ENCODE results near the gene TBC1D26.
"Not testable (repeated sequence)": the region's sequence is repeated elsewhere in the genome, so short reads cannot be mapped to it uniquely, and the experiment has no call there.

The TBC1D26 gene

GRCh38 chr17:15744074-15744676, 12.1 kb downstream of the TBC1D26 start:
- no peak for DNase-seq

GRCh38 chr17:15744885-15745284, 12.8 kb downstream of the TBC1D26 start:
- DNase-seq, result no peak

- not testable (repeated sequence) for DNase-seq
These were observed 17.3 kb downstream of the TBC1D26 start for GRCh38 chr17:15749403-15749802.

GRCh38 chr17:15768865-15769533, 36.9 kb downstream of the TBC1D26 start:
- DNase-seq, result not testable (repeated sequence)

- not testable (repeated sequence) for DNase-seq
These were observed 38.6 kb downstream of the TBC1D26 start for GRCh38 chr17:15770679-15771078.

GRCh38 chr17:15776871-15777270, 44.8 kb downstream of the TBC1D26 start:
- no peak for DNase-seq

GRCh38 chr17:15777297-15777696, 45.2 kb downstream of the TBC1D26 start:
- no peak for DNase-seq

- no peak for DNase-seq
These were observed 45.6 kb downstream of the TBC1D26 start for GRCh38 chr17:15777717-15778116.

GRCh38 chr17:15779119-15779518, 47.0 kb downstream of the TBC1D26 start:
- DNase-seq, result no peak

- no peak for DNase-seq
These were observed 48.1 kb downstream of the TBC1D26 start for GRCh38 chr17:15780188-15780587.

GRCh38 chr17:15782866-15783265, 50.8 kb downstream of the TBC1D26 start:
- no peak for DNase-seq

- no peak for DNase-seq
These were observed 51.4 kb downstream of the TBC1D26 start for GRCh38 chr17:15783461-15783860.

- not testable (repeated sequence) for DNase-seq
These were observed 52.3 kb downstream of the TBC1D26 start for GRCh38 chr17:15784351-15784750.

- not testable (repeated sequence) for DNase-seq
These were observed 55.4 kb downstream of the TBC1D26 start for GRCh38 chr17:15787363-15788075.

GRCh38 chr17:15788365-15788764, 56.3 kb downstream of the TBC1D26 start:
- not testable (repeated sequence) for DNase-seq

All from activated gamma-delta T cell (primary cell).